ENCODE results near the gene TSHZ2. TPM values are rescaled to one million over a fixed set of nuclear protein-coding genes. Genes with fewer than 3 reads are reported as not detected.

The TSHZ2 gene
- total RNA-seq, 4 donors from 2014 or later, result 28.6 to 40.1 (median 35.5) TPM

DNA sequence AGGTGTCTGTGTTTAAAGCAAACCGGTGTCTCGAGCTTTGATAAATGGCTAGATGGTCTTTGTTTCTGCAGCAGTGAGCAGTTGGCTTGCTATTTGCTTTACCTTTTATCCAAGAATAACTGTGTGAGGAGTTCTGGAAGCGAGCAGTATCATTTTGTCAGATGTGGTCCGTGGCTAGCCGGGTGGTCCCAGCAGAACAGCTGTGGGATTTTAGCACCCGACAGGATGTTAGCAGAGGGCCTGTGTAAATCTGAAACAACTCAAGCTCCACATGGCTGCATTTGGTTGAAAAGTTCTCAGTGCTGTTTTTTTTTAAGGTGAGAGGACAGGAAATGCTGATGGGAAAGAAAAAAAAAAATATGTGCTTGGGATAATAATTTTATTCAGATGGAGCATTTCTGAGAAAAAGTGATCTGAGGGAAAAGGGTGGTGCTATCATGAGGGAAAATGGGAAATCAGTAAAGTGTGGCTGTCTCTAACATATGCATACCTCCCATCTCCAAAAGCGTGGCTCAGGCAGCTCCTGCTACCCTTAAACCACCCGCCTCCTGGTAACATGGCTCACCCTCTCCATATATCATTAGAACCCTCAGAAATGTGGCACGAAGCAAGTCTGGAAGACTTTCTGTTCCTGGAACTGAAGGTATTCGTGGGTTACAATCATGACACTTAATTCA, 215.4 kb downstream of the TSHZ2 start:
- TF ChIP-seq, protein P1, sequence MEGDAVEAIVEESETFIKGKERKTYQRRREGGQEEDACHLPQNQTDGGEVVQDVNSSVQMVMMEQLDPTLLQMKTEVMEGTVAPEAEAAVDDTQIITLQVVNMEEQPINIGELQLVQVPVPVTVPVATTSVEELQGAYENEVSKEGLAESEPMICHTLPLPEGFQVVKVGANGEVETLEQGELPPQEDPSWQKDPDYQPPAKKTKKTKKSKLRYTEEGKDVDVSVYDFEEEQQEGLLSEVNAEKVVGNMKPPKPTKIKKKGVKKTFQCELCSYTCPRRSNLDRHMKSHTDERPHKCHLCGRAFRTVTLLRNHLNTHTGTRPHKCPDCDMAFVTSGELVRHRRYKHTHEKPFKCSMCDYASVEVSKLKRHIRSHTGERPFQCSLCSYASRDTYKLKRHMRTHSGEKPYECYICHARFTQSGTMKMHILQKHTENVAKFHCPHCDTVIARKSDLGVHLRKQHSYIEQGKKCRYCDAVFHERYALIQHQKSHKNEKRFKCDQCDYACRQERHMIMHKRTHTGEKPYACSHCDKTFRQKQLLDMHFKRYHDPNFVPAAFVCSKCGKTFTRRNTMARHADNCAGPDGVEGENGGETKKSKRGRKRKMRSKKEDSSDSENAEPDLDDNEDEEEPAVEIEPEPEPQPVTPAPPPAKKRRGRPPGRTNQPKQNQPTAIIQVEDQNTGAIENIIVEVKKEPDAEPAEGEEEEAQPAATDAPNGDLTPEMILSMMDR (IDR thresholded peaks at IDR 0.05; ENCODE audit: low read depth), result no peak

DNA sequence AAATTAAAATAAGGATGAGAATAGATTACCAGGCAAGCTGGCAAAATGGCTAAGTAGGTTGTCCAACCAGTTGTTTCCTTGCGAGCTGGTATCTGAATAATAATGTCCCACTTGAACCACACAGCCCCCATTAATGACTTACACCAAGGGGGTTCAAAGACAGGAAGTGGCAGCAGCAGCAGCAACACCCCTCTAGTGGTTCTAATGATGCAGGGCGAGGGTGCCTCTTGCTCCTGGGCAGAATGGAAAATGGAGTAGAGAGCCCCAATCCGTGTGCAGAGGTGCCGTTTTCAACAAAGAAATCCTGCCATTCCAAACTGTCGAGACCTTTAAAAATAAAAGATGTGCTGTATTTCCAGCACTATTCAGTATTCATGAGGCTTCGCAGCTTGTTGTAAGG, 218.1 kb downstream of the TSHZ2 start:
- TF ChIP-seq, protein P1 (IDR thresholded peaks at IDR 0.05; ENCODE audit: low read depth), result no peak

DNA sequence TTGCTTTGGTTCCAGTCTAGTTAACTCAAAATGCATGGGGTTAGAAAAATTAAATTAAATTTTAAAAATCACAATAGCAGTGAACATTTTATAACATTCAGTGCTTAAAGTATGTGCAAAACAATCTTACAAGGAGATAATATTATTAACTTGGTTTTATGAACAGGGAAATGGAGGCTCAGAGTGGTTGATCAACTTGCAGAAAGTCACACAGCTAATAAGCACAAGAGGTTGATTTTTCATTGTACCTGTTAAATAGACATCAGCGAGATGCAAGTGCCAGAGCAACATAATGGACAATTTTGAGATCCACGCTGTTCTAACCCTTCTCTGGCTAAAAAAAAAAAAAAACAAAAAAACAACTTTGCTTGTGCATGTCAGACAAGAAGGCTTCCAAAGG, 219.8 kb downstream of the TSHZ2 start:
- TF ChIP-seq, protein P1 (IDR thresholded peaks at IDR 0.05; ENCODE audit: low read depth), result no peak

DNA sequence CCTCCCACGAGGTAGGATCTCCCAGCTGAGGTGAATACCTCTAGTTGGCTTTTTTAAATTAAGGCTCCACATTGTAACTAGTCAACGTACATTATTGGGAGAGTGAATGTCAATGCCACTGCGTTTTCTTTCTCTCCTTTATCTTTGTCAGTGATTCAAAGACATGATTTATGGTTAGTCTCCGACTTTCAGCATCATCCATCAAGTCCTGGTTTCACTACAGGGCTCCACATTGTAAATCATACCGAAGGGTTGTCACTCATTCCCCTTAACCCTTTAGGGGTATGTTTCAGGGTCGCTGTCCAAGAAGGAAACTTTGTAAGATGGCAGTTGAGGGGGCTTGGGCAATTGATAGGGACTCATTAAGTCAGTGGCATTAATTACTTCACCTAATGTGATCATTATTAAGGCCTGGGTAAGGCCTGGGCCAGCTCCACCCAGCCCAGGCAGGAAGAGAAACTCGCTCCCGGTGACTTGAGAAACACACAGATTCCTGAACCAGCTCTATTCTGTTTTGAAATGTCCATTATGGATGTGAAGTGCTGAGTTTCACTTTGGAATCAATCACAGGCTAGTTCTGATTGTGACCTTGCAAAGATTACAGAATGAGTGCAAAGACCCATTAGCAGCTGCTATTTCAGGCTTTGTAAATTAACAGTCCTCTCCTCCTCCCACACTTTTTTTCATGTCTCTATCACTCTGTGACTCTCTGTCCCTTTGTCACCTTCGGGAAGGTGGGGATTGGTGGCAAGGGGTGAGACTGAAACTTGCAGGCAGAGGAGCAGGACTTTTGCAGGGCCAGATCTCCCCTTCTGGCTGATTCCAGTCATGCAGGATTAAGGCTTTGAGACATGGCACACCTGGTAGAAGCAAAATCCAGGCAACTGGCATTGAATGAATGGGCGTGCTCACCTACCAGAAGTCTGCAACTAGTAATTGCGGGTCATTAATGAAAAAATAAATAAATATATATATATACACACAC, 222.4 kb downstream of the TSHZ2 start:
- TF ChIP-seq, protein P1 (IDR thresholded peaks at IDR 0.05; ENCODE audit: low read depth), result no peak

DNA sequence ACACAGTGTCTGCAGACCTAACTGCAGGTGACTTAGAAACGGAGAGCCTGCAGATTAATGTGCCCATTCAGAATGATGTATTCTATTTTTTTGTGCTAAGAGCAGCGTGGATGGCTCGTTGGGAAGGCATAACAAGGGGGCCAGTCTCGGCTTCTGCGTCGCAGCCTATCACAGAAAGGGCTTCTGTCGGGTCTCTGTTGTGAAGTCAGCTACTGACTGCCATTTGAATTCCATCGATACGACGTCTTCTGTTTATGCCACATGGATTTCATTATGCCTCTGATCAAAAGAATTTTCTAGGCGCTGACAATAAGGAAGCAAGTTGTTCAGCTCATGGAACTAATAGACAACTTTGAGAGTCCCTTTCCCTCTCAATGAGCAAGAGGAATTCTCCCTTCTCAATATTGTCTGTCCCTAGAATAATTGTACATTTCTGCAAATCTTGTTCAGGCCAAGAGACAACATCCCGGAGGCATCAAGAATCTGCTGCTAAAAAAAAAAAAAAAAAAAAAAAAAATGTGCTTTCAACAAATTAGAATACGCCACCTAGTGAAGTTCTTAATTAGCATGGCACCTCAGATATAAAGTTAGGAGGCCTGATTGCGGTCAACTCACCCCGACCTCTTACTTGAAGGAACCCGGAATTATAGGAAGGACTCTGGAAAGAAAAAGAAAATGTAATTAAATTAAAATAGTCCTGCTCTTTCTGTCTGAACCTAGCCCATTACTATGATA, 223.9 kb downstream of the TSHZ2 start:
- TF ChIP-seq, protein P1 (IDR thresholded peaks at IDR 0.05; ENCODE audit: low read depth), result no peak

DNA sequence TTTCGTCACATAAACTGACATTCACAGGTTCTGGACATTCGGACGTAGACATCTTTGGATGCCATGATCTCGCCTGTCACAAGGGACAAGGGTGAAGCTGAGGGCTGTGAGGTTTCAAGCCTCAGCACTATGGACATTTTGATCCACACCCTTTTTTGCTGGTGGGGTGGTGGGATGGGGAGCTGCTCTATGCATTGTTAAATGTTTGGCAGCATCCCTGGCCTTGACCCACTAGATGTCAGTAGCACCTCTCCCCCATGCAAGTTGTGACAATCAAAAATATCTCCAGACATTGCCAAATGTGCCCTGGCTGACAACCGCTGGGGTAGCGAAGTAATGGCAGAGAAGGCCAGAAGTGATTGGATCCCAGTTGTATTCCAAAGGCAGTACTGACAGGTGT, 229.4 kb downstream of the TSHZ2 start:
- TF ChIP-seq, protein P1 (IDR thresholded peaks at IDR 0.05; ENCODE audit: low read depth), result no peak
